SIG-M5 (cell line): Measurements from ENCODE around the gene TARS3.
"Not testable (repeated sequence)": the region's sequence is repeated elsewhere in the genome, so short reads cannot be mapped to it uniquely, and the experiment has no call there.

Experiments used
- DNase-seq: peaks from one replicate; lab custom pipeline; 2025; lab: John Stamatoyannopoulos, UW

Gene TARS3

GRCh38 chr15:101698314-101698713 is 26.0 kb downstream of the TARS3 start:
- DNase-seq: no peak

GRCh38 chr15:101697488-101697887 is 26.8 kb downstream of the TARS3 start:
- DNase-seq: no peak

DNA sequence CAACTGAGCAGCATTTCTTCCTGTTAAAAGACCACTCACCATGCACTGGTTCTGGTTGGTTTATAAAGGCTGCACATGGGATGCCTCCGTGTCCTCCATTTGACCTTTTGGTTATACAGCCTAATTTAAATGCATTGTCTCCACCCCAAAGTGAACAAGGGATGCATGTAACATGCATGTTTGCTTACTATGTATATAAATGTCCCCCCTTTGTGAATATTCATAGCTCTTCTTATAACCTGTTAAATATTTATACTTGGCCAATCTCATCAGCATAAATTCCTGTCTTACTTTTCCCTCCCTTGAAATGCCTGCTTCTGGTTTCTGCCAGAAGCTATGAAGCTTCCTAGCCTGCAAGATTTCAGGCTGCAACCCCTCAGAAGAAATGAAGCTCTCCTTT is 27.4 kb downstream of the TARS3 start:
- no peak for DNase-seq

GRCh38 chr15:101694261-101694660 is 30.0 kb downstream of the TARS3 start:
- no peak for DNase-seq

DNA sequence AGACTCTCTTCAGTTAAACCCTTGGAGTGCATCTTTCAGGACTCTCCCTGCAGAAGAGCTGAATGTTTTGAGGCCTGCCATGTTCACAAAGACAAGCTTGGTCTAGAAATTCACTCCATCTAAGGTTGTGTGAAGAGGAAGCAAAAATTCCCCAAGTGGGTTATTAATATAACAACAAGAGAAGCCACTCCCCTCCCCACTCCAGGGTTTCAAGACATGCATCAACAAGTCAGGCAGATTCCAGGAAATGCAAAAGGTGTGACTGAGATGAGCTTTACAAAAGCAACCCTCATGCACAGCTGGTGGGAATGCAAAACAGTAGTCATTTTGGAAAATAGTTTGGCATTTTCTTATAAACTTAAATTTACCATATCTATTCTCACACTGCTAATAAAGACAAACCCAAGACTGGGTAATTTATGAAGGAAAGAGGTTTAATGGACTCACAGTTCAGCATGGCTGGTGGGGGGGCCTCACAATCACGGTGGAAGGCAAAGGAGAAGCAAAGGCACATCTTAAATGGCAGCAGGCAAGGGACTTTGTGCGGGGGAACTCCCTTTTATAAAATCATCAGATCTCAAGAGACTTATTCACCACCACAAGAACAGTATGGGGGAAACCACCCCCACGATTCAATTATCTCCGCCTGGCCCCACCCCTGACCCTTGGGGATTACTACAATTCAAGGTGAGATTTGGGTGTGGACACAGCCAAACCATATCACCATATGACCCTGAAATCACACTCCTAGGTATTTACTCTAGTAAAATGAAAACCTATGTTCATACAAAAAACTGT is 31.3 kb downstream of the TARS3 start:
- no peak for DNase-seq

DNA sequence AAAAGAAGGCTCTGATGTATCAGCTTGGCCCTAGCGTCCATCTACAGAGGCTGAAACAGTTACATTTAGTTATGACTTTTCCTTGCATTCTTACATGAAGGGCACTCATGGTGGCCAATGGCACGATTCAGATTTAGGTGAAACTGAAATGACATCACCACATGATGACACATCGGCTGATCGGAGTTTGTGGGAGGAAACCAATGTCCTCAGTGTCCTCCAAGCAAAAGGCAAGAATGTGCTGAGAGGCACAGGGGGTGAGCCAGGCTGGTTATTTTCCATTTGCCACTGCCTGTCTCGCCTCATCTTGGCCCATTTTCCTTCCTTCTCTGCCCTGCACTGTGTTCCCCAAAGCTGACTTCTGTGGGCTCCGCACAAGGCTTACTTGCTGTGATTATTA is 34.4 kb downstream of the TARS3 start:
- no peak for DNase-seq

DNA sequence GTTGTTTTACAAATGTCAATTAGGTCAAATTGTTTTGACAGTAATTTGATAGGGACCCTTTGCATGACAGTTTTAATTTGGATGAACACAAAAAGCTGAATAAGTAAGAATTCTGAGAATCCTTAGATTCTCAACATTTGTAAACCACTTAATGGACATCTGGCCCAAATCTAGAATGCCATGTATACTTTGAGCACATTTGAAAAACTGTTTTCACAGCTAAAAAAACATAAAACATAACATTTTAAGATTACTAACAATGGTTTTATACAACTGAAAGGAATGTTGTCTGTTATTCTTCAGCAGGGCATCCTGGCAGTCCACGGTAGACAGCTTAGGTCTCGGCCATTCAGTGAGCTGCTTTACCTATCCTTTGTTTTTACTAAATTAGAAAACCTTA is 37.6 kb downstream of the TARS3 start:
- no peak for DNase-seq

- DNase-seq: no peak
These were observed 39.4 kb downstream of the TARS3 start for GRCh38 chr15:101684877-101685276.

DNA sequence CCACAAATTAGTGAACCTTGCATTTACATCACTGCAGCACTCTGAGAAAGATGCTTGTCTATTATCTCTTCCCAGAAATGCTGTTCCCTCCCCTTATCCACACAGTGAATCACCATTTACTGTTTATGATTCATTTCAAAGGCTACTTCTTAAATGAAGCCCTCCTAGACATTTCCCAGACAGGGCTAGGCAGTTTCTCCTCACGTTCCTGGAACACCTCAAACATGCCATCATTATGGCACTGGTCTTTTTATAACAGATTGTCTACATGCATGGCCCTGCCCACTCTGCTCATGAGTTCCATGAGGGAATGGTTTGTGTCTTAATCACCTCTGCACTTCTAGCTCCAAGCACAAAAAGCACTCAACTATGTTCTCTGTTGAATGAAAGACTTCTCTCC is 39.9 kb downstream of the TARS3 start:
- DNase-seq: no peak

DNA sequence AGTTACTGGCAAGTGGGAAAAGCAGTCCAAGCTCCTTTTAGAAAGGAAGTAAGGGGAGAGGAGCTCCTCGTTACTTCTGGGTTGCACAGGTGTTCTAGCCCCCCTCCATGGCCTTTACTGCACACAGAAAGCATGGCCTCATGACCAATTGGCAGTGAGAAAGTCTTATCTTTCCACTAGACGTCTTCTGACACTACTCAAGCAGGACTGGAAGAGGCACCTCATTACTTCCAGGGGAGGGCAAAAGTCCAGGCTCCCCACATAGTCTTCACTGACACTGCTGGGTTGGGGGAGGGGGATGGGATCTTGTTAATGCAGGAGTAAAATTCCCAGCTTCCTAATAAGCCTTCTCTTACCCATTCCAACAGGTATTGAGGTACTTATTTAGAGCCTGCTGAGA is 44.5 kb downstream of the TARS3 start:
- DNase-seq: no peak

GRCh38 chr15:101676921-101677329 is 47.3 kb downstream of the TARS3 start:
- no peak for DNase-seq

DNA sequence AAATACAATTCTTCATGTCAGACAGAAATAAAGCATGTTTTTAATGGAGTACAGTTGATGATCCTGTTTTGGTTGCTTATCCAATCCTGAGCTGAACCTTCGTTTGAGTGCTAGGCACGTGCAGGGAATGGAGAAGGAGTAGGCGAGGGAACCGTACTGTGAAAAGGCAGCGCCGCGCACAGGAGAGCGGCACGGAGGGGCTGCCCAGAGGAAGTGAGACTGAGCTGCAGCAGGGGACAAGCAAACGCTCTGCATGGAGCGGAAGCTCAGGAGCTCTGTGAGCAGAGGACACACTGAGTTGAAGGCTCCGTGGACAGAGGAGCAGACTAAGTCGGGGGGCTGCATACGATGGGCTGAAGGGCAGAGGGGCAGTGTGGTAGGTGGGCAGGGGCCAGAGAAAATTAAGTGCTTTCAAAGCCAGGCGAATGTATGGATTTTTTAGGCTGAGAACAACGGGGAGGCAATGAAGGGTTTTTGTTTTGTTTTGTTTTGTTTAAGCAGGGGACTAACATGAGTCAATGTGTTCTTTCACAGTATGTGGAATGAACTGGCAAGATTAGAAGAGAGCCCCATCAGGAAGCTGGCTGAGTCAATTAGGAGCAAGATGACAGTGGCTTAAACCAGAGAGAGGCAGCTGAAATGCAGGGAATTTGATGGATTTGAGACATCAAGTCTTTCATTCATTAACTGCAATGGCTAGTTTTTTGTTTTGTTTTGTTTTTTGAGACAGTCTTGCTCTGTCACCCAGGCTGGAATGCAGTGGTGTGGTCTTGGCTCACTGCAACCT is 48.3 kb downstream of the TARS3 start:
- no peak for DNase-seq

- DNase-seq: no peak
These were observed 49.3 kb downstream of the TARS3 start for GRCh38 chr15:101675015-101675414.

DNA sequence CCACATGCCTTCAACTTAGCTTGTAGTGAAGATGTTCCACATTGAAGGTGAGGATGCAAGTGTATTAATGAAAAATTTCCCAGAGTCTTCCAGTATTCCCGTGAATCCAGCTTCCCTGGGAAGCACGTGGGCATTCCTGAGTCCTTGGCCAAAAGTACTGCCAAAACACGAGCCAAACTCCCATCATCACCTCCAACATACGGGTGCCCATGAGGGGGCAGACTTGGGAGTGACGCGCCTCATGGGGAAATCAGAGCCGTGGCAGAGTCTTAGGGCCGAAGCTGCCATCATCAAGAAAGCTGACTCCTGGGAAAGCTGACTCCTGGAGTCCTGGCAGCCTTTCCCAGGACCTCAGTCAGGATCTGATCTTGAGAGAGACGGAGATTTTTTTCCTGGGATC is 52.0 kb downstream of the TARS3 start:
- no peak for DNase-seq

- DNase-seq: no peak
These were observed 54.5 kb downstream of the TARS3 start for GRCh38 chr15:101669744-101670143.

DNA sequence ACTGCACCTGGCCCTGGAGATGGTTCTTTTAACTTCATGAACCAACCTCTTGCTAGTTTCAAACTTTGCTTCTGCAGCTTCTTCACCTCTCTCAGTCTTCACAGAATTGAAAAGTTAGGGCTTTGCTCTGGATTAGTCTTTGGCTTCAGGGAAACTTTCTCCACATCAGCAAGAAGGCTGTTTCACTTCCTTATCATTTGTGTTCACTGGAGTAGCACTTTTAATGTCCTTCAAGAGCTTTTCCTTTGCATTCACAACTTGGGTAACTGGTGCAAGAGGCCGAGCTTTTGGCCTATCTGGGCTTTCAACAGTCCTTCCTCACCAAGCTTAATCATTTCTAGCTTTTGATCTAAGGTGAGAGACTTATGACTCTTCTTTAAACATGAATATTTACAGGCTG is 56.4 kb downstream of the TARS3 start:
- no peak for DNase-seq

DNA sequence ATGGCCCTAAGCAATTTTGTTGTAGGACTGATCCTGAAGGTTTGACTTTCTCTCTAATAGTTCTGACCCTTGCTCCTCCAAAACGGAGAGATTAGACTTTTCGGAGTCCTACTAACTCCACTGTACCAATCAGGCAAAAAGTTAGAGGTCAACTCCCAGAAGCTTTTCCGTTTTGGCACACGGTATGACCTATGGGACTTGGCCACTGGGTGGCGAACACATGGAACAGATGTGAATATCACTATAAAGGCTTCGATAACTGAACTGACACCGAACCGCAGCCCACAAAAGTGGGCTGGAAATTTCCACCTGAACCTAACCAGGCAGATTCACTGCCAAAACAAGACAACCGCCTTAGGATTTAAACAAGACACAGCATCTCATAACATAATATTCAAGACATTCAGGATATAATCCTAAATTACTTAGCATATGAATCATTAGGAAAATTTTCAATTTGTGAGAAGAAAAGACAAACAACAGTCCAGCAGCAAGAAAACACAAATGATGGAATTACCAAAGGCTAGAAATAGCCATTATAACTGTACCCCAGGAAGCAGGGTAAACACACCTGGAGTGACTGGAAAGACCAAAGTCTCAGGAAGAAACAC is 59.9 kb downstream of the TARS3 start:
- no peak for DNase-seq

GRCh38 chr15:101662203-101662602 is 62.1 kb downstream of the TARS3 start:
- DNase-seq: no peak

DNA sequence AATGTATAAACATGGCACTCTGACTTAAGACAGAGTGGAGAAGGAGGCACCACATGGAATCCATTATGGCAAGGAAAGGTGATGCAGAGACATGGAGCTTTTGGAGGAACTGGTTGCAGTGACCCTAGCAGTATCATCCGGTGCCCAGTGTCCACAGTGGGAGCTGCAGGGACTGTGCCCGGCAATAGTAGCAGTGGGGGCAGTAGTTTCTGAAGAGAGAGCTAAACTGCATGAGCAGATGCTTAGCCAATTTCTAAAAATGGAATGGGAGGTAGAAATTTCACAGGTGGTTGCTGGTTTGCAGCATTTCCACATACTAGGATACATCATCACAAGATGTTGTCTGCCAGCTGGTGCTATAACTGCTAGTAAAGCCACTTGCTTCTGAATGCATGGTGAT is 64.3 kb downstream of the TARS3 start:
- DNase-seq: no peak

DNA sequence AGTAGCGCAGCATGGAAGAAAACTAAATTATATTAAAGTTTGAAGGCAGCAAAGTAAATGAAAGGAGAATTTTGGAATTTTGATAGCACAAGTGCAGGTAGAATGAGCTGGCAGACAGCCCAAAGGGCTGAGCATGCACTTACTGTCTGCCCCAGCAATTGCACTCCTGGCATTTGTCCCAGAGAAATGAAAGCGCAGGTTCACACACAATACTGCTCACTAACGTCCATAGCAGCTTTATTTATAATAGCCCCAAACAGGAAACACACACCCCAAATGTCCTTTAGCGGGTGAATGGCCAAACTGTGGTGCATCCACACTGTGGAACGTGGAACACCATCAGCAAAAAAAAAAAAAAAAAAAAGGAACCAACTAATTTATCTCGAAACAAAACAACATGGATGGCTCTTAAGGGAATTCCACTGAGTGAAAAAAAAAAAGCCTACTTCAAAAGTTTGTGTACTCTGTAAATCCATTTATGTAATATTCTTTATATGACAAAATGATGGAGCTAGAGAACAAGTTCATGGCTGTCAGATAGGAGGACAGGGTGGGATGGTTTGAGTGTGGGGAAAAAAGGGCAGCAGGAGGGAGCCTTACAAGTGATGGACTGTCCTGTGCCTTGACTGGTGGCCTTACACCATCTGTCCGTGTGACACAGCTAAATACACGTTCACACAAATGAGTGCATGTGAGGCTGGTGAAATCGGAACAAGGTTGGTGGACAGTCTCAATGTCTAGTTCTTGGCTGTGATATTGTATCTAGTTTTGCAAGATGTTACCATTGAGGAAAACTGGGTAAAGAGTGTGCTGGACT is 66.1 kb downstream of the TARS3 start:
- DNase-seq: no peak

DNA sequence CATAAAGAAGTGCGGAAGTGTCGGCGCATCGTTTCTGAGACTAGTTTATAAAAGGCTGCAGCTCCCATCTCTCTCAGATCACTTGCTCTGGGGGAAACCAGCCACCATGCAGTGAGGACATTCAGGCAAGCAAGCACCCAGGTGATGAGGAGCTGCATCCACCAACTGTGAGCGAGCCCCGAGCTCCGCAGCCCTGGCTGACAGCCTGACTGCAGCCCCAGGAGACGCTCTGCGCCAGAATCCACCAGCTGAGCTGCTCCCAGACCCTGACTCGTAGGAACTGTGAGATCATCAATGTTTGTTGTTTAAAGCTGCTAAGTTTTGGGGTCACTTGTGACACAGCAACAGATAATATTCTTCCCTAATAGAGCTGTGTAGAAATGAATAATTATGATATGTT is 67.1 kb downstream of the TARS3 start:
- DNase-seq: no peak

GRCh38 chr15:101654624-101655337 is 69.5 kb downstream of the TARS3 start:
- not testable (repeated sequence) for DNase-seq
